Measurements from ENCODE around the gene SNX11.

SNX11 gene

GRCh38 chr17:48162306-48162934, 54.9 kb downstream of the SNX11 start:
- DNase-seq (ENCODE audit: low spot score) = no peak

GRCh38 chr17:48162946-48163506, 55.5 kb downstream of the SNX11 start:
- DNase-seq (ENCODE audit: low spot score) = peak; percentile 48

GRCh38 chr17:48163809-48164208, 56.2 kb downstream of the SNX11 start:
- DNase-seq (ENCODE audit: low spot score) = no peak

DNA sequence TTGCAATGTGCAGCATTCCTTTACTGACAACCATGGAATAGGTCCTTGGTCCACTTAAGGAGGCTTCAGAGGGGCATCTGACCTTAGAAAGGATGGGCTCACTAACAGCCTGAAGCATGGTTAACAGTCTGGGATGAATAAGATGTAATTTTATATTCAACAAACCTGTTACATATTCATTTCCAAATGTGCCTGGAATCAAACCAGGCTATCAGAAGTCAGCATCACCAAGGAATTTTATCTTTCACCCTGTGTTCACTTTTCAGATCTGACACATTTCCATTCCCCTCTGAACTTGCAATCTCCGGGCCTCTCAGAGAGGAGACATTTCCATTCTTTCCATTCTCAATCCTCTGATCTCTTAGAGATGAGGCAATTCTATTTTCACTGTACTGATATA, 62.4 kb downstream of the SNX11 start:
- no peak for DNase-seq (ENCODE audit: low spot score)
